MCF 10A (cell line): Measurements from ENCODE around the gene KCNMA1. TPM values are rescaled to one million over a fixed set of nuclear protein-coding genes. Genes with fewer than 3 reads are reported as not detected.

Experiments used
- BruUV-seq: library from RNA; stranded (reverse); fragments of 400-500 nt; replicated peaks from 2 replicates; lab custom pipeline; 2021; lab: Mats Ljungman, UMichigan
- CTCF ChIA-PET: fragments of 300-600 bp; sonication (Branson Sonifier 250); formaldehyde crosslinking; extraction: SDS; loops from one replicate; lab custom pipeline; 2021; ENCODE audit warnings: antibody characterized with exemption, inconsistent platforms; lab: Yijun Ruan, JAX
- POLR2A ChIA-PET: fragments of 300-600, 350-650 bp; sonication (Branson Sonifier 250); formaldehyde crosslinking; extraction: SDS; loops from one replicate; lab custom pipeline; 2020; ENCODE audit warnings: antibody characterized with exemption, inconsistent platforms; lab: Yijun Ruan, JAX
- DNase-seq: peaks from one replicate; pipeline ENCODE4 v3.0.0-alpha.2; 2018; ENCODE audit not compliant: unreplicated experiment
- H3K27ac Mint-ChIP-seq: one replicate; pipeline ENCODE4 v1.8.0; 2022; ENCODE audit warnings: mild to moderate bottlenecking, low read depth, mixed read lengths; ENCODE audit not compliant: unreplicated experiment
- H3K27me3 Mint-ChIP-seq: one replicate; pipeline ENCODE4 v1.8.0; 2022; ENCODE audit warnings: mixed read lengths; ENCODE audit not compliant: insufficient read depth, unreplicated experiment
- H3K36me3 Mint-ChIP-seq: one replicate; pipeline ENCODE4 v1.8.0; 2022; ENCODE audit warnings: mild to moderate bottlenecking, moderate library complexity, mixed read lengths; ENCODE audit not compliant: insufficient read depth, unreplicated experiment
- H3K4me1 Mint-ChIP-seq: one replicate; pipeline ENCODE4 v1.8.0; 2022; ENCODE audit warnings: mixed read lengths; ENCODE audit not compliant: insufficient read depth, unreplicated experiment
- H3K4me3 Mint-ChIP-seq: one replicate; pipeline ENCODE4 v1.8.0; 2022; ENCODE audit warnings: mild to moderate bottlenecking, moderate library complexity, mixed read lengths; ENCODE audit not compliant: unreplicated experiment
- H3K9me3 Mint-ChIP-seq: one replicate; pipeline ENCODE4 v1.8.0; 2022; ENCODE audit warnings: mixed read lengths; ENCODE audit not compliant: unreplicated experiment
- CTCF ChIP-seq: fragments of 200-600 bp; IDR thresholded peaks from one replicate; pipeline ENCODE4 v1.8.0; 2022; ENCODE audit warnings: antibody characterized with exemption, mild to moderate bottlenecking; ENCODE audit not compliant: unreplicated experiment
- intact Hi-C: fragments of 100-400 bp; cut with micrococcal nuclease; formaldehyde crosslinking; loops from 2 replicates; pipeline ENCODE4 v1.14.1; 2022
- total RNA-seq: library from RNA; stranded (reverse); gene quantifications from 2 replicates; pipeline ENCODE4 v1.2.3, GENCODE V29; 2022

Gene KCNMA1
- total RNA-seq, 1 experiment from 2014 or later = 7.5 TPM

GRCh38 chr10:77377034-77377433, 260.6 kb downstream of the KCNMA1 start:
- BruUV-seq = no TSS peak
- H3K36me3 Mint-ChIP-seq = no peaks in the 10 kb centered on the region
- ChIA-PET POLR2A (interaction anchor here (1.0 kb wide), 1 partner anchor 8 kb away, joined by 5 read pairs; no protein-coding TSS in a partner anchor), CTCF (no interaction called here)
- no peak overlapping the region for H3K4me3 Mint-ChIP-seq
- H3K27ac Mint-ChIP-seq = no peak overlapping the region
- no peak for TF ChIP-seq CTCF
- peak; percentile 4 for DNase-seq
- H3K9me3 Mint-ChIP-seq = no peaks in the 10 kb centered on the region
- no peaks in the 10 kb centered on the region for H3K27me3 Mint-ChIP-seq
- H3K4me1 Mint-ChIP-seq = peaks cover 6% of the 10 kb centered on the region
- intact Hi-C loops = no loop called here

GRCh38 chr10:77374189-77374656, 263.4 kb downstream of the KCNMA1 start:
- no TSS peak for BruUV-seq
- H3K27ac Mint-ChIP-seq = no peak overlapping the region
- no peak overlapping the region for H3K4me3 Mint-ChIP-seq
- H3K9me3 Mint-ChIP-seq = no peaks in the 10 kb centered on the region
- H3K27me3 Mint-ChIP-seq = no peaks in the 10 kb centered on the region
- no peak for DNase-seq
- POLR2A ChIA-PET = no interaction called here
- intact Hi-C loops = no loop called here
- no peaks in the 10 kb centered on the region for H3K36me3 Mint-ChIP-seq
- peaks cover 6% of the 10 kb centered on the region for H3K4me1 Mint-ChIP-seq
- CTCF ChIA-PET = interaction anchor here (0.9 to 2.0 kb wide), 3 partner anchors 13 to 208 kb away, joined by 3 to 8 read pairs (median 5); no protein-coding TSS in a partner anchor
- TF ChIP-seq CTCF = no peak

- Mint-ChIP-seq H3K27me3 (no peaks in the 10 kb centered on the region), H3K27ac (no peak overlapping the region), H3K9me3 (no peaks in the 10 kb centered on the region), H3K4me1 (peaks cover 6% of the 10 kb centered on the region), H3K36me3 (no peaks in the 10 kb centered on the region), H3K4me3 (no peak overlapping the region)
- TF ChIP-seq CTCF = no peak
- DNase-seq = no peak
- ChIA-PET CTCF (interaction anchor here (0.7 to 0.9 kb wide), 2 partner anchors 20 to 42 kb away, joined by 3 to 7 read pairs; no protein-coding TSS in a partner anchor), POLR2A (interaction anchor here (0.7 to 1.2 kb wide), 2 partner anchors 12 to 15 kb away, joined by 3 to 6 read pairs; no protein-coding TSS in a partner anchor)
- intact Hi-C loops = no loop called here
- no TSS peak for BruUV-seq
Observed at GRCh38 chr10:77371848-77372799, 265.5 kb downstream of the KCNMA1 start.

GRCh38 chr10:77371421-77371820, 266.2 kb downstream of the KCNMA1 start:
- H3K27ac Mint-ChIP-seq = no peak overlapping the region

More at GRCh38 chr10:77371421-77371820, 266.2 kb downstream of the KCNMA1 start:
- ChIA-PET CTCF (interaction anchor here (0.7 to 0.9 kb wide), 2 partner anchors 20 to 43 kb away, joined by 3 to 7 read pairs; no protein-coding TSS in a partner anchor), POLR2A (interaction anchor here (0.7 to 1.2 kb wide), 2 partner anchors 12 to 14 kb away, joined by 3 to 6 read pairs; no protein-coding TSS in a partner anchor)
- peaks cover 6% of the 10 kb centered on the region for H3K4me1 Mint-ChIP-seq
- H3K4me3 Mint-ChIP-seq = no peak overlapping the region
- intact Hi-C loops = no loop called here
- H3K27me3 Mint-ChIP-seq = no peaks in the 10 kb centered on the region
- TF ChIP-seq CTCF = no peak
- no peaks in the 10 kb centered on the region for H3K9me3 Mint-ChIP-seq
- BruUV-seq = no TSS peak
- no peak for DNase-seq
- H3K36me3 Mint-ChIP-seq = no peaks in the 10 kb centered on the region
